GM21717 (cell line): ENCODE measurements around the gene ITPR1.
"Not testable (repeated sequence)": the region's sequence is repeated elsewhere in the genome, so short reads cannot be mapped to it uniquely, and the experiment has no call there.

Experiments used
- ATAC-seq: cut with Tn5 transposase; IDR thresholded peaks from one replicate; pipeline ENCODE4 v1.9.1; 2021; ENCODE audit warnings: mild to moderate bottlenecking, moderate library complexity; ENCODE audit not compliant: unreplicated experiment

Gene ITPR1

GRCh38 chr3:4753073-4753691, 260.0 kb downstream of the ITPR1 start:
- no peak for ATAC-seq

GRCh38 chr3:4754180-4755086, 261.3 kb downstream of the ITPR1 start:
- peak; percentile 79 for ATAC-seq

- no peak for ATAC-seq
Observed at GRCh38 chr3:4755566-4755965, 262.4 kb downstream of the ITPR1 start.

- ATAC-seq = no peak
Observed at GRCh38 chr3:4756057-4756775, 263.1 kb downstream of the ITPR1 start.

- ATAC-seq = no peak
Observed at GRCh38 chr3:4756855-4757574, 263.9 kb downstream of the ITPR1 start.

GRCh38 chr3:4757575-4758248, 264.6 kb downstream of the ITPR1 start:
- ATAC-seq = no peak

GRCh38 chr3:4758249-4758860, 265.2 kb downstream of the ITPR1 start:
- no peak for ATAC-seq

GRCh38 chr3:4758957-4759656, 266.0 kb downstream of the ITPR1 start:
- ATAC-seq = no peak

GRCh38 chr3:4759689-4760312, 266.7 kb downstream of the ITPR1 start:
- ATAC-seq = no peak

- ATAC-seq = no peak
Observed at GRCh38 chr3:4761759-4762158, 268.6 kb downstream of the ITPR1 start.

- ATAC-seq = not testable (repeated sequence)
Observed at GRCh38 chr3:4762481-4763230, 269.5 kb downstream of the ITPR1 start.

GRCh38 chr3:4763604-4764247, 270.6 kb downstream of the ITPR1 start:
- ATAC-seq = no peak

GRCh38 chr3:4765212-4765611, 272.1 kb downstream of the ITPR1 start:
- ATAC-seq = no peak

- ATAC-seq = no peak
Observed at GRCh38 chr3:4766263-4766662, 273.1 kb downstream of the ITPR1 start.

- no peak for ATAC-seq
Observed at GRCh38 chr3:4766716-4767499, 273.8 kb downstream of the ITPR1 start.

GRCh38 chr3:4768021-4768420, 274.9 kb downstream of the ITPR1 start:
- no peak for ATAC-seq

- no peak for ATAC-seq
Observed at GRCh38 chr3:4768521-4768920, 275.4 kb downstream of the ITPR1 start.
